Measurements from ENCODE around the gene ZNF189.

- no peak for TF ChIP-seq POLR2AphosphoS5 (IDR thresholded peaks at IDR 0.05; ENCODE audit: low read depth, low read length)
- no peak for TF ChIP-seq POLR2A (IDR thresholded peaks at IDR 0.05; ENCODE audit: low read depth, low read length)
These were observed 31.1 kb downstream of the ZNF189 start for GRCh38 chr9:101429736-101430135.

Measured in GM12892 (cell line).